ENCODE results near the gene EVA1A. TPM values are rescaled to one million over a fixed set of nuclear protein-coding genes. Genes with fewer than 3 reads are reported as not detected.

Gene EVA1A
- total and polyA plus RNA-seq, 2 of the 8 experiments (the other 6 are each of a cell fraction or from before 2014, with no cell fraction given), result 2.4 to 4.3 TPM

DNA sequence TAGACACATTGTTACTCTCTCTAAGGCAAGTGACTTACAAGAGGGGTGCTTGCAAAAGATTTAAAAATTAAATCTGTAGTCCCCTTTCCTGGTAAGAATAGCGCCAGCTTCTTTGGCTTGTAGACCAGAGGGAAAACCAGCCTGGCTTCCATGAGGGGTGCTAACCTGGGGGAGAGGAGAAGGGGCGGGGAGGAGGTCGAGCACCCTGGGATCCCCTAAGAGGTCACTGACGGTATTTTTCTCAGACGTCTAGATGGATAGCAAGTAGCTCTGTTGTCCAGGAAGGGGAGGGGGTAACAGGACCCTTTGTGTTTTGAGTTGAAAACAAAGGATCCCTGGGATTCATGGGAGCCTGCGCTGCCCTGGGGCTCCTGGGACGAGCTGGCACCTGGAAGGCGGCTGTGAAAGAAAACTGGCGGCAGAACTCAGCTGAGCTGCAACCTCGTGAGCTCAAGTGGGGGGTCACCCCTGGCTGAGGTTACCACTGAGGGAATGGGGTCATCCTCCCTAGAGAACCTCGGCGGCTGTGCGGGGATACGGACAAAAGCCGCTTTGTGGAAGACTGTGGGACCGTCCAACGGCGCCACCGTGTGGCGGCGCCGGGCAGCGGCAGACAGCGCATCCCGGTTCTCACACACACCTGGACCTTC lies 48.1 kb upstream of the EVA1A start (continued):
- peak in 1 of 2 experiments; percentile 66; a peak in 1 of 4 replicates for TF ChIP-seq HDAC2 (IDR thresholded peaks at IDR 0.05; ENCODE audit: borderline replicate concordance in 1 of 2, low read depth in 2 of 2, low read length in 2 of 2)
- peak; percentile 18; the same call in 1 of the 2 replicates for TF ChIP-seq KDM1A (IDR thresholded peaks at IDR 0.05; ENCODE audit: borderline replicate concordance, low read length)
- no peak for TF ChIP-seq JUND (IDR thresholded peaks at IDR 0.05; ENCODE audit: low read length)
- peak; percentile 69 for TF ChIP-seq KDM4A (IDR thresholded peaks at IDR 0.05; ENCODE audit: low read depth, low read length, severe bottlenecking)
- TF ChIP-seq CREB1 (IDR thresholded peaks at IDR 0.05), result no peak
- 0 out of 2 replicates have a peak, but pooled peaks have one; percentile 33 for TF ChIP-seq TAF1 (IDR thresholded peaks at IDR 0.05; ENCODE audit: low read depth, low read length)
- TF ChIP-seq CHD2 (IDR thresholded peaks at IDR 0.05; ENCODE audit: low read length), result no peak
- TF ChIP-seq, protein P1, sequence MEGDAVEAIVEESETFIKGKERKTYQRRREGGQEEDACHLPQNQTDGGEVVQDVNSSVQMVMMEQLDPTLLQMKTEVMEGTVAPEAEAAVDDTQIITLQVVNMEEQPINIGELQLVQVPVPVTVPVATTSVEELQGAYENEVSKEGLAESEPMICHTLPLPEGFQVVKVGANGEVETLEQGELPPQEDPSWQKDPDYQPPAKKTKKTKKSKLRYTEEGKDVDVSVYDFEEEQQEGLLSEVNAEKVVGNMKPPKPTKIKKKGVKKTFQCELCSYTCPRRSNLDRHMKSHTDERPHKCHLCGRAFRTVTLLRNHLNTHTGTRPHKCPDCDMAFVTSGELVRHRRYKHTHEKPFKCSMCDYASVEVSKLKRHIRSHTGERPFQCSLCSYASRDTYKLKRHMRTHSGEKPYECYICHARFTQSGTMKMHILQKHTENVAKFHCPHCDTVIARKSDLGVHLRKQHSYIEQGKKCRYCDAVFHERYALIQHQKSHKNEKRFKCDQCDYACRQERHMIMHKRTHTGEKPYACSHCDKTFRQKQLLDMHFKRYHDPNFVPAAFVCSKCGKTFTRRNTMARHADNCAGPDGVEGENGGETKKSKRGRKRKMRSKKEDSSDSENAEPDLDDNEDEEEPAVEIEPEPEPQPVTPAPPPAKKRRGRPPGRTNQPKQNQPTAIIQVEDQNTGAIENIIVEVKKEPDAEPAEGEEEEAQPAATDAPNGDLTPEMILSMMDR (IDR thresholded peaks at IDR 0.05; ENCODE audit: control extremely low read depth in 1 of 3, insufficient read depth in 1 of 3, low read depth in 1 of 3, low read length in 3 of 3), result peak; percentile 90 to 94 (median 92)

Data from H1 (cell line).